K562 (cell line): ENCODE data around the gene BNIP5. TPM values are rescaled to one million over a fixed set of nuclear protein-coding genes. Genes with fewer than 3 reads are reported as not detected.

Experiments used
- ATAC-seq: fragments of 200-7000 bp; cut with Tn5 transposase; 3 replicates; pipeline ENCODE4 v1.9.1; 2020; ENCODE audit warnings: moderate library complexity
- BruUV-seq: library from RNA; stranded (reverse); fragments of 400-500 nt; replicated peaks from 2 replicates; lab custom pipeline; 2021; lab: Mats Ljungman, UMichigan
- CTCF ChIA-PET: fragments of 300-600 bp; formaldehyde crosslinking; extraction: SDS; loops from one replicate; lab custom pipeline; 2021; ENCODE audit warnings: low intra/inter-chr PET ratio; lab: Yijun Ruan, JAX
- POLR2A ChIA-PET: fragments of 300-600, 350-650 bp; sonication (Branson Sonifier 250); formaldehyde crosslinking; extraction: SDS; loops from one replicate; lab custom pipeline; 2021; ENCODE audit warnings: antibody characterized with exemption, inconsistent platforms; lab: Yijun Ruan, JAX
- DNase-seq, 4 experiments: peaks; one replicate each; pipeline versions ENCODE4 v3.0.0 to v3.0.0-alpha.2; 2011 to 2018; ENCODE audit warnings: low spot score in 3 of 4, mixed read lengths in 3 of 4; ENCODE audit errors: extremely low read depth in 1 of 4
- FAIRE-seq: peaks from 2 replicates; lab custom pipeline; 2011; peaks lifted over from hg19 to GRCh38; lab: Jason Lieb, UNC
- H2AFZ ChIP-seq: 2 replicates; pipeline ENCODE4 v1.6.0; 2011; ENCODE audit warnings: low read depth, low read length, control low read depth, inconsistent platforms
- H3K27ac ChIP-seq: fragments of 200-600 bp; 3 replicates; pipeline ENCODE4 v1.8.0; 2011; ENCODE audit warnings: low read depth, mild to moderate bottlenecking, control low read depth, inconsistent platforms, low read length, moderate library complexity, mixed read lengths; ENCODE audit errors: extremely low read depth
- H3K27me3 ChIP-seq, 2 experiments: fragments of 300-600 bp in 1 of 2; 2 replicates in 1 of 2; 3 replicates in 1 of 2; pipeline versions ENCODE4 v1.6.0 to v1.8.0; 2011; ENCODE audit warnings: inconsistent platforms in 2 of 2, low read length in 2 of 2, mild to moderate bottlenecking in 1 of 2, mixed read lengths in 1 of 2, moderate library complexity in 1 of 2; ENCODE audit not compliant: control insufficient read depth in 2 of 2, insufficient read depth in 2 of 2
- H3K36me3 ChIP-seq: fragments of 300-600 bp; 3 replicates; pipeline ENCODE4 v1.8.0; 2011; ENCODE audit warnings: mild to moderate bottlenecking, low read length, inconsistent platforms; ENCODE audit not compliant: control insufficient read depth, insufficient read depth
- H3K4me1 ChIP-seq, 2 experiments: fragments of 200-600 bp in 1 of 2; replicated peaks in 1 of 2; 2 replicates in 1 of 2; 3 replicates in 1 of 2; pipeline versions ENCODE4 v1.5.1 to v1.8.0; 2011; ENCODE audit warnings: inconsistent platforms in 2 of 2, low read length in 2 of 2, mild to moderate bottlenecking in 1 of 2, mixed read lengths in 1 of 2, moderate library complexity in 1 of 2; ENCODE audit not compliant: control insufficient read depth in 2 of 2, insufficient read depth in 2 of 2
- H3K4me2 ChIP-seq: 2 replicates; pipeline ENCODE4 v1.6.1; 2011; ENCODE audit warnings: low read length, control low read depth, inconsistent platforms, mixed read lengths; ENCODE audit not compliant: insufficient read depth
- H3K4me3 ChIP-seq: fragments of 200-600 bp; sonication (generic), shearing (Covaris generic); 2 replicates; pipeline ENCODE4 v1.5.1; 2016; ENCODE audit warnings: control low read depth, inconsistent platforms
- H3K79me2 ChIP-seq: fragments of 200-600 bp; 3 replicates; pipeline ENCODE4 v1.8.0; 2011; ENCODE audit warnings: low read length, inconsistent platforms; ENCODE audit not compliant: control insufficient read depth, insufficient read depth
- H3K9ac ChIP-seq, 2 experiments: 2 replicates each; pipeline versions ENCODE4 v1.6.0 to v1.6.1; 2011; ENCODE audit warnings: low read depth in 2 of 2, low read length in 2 of 2, control low read depth in 1 of 2, inconsistent platforms in 1 of 2, mild to moderate bottlenecking in 1 of 2, mixed read lengths in 1 of 2; ENCODE audit not compliant: insufficient read depth in 1 of 2
- H3K9me1 ChIP-seq: one replicate; pipeline ENCODE4 v1.6.0; 2011; ENCODE audit warnings: inconsistent platforms, mild to moderate bottlenecking, low read length, moderate library complexity; ENCODE audit not compliant: control insufficient read depth, insufficient read depth
- H3K9me3 ChIP-seq: replicated peaks from 2 replicates; pipeline ENCODE4 v1.5.1; 2011; ENCODE audit warnings: low read depth, low read length, inconsistent platforms; ENCODE audit not compliant: control insufficient read depth, insufficient read depth
- H4K20me1 ChIP-seq: replicated peaks from 2 replicates; pipeline ENCODE4 v1.6.1; 2011; ENCODE audit warnings: low read length, inconsistent platforms, mixed read lengths; ENCODE audit not compliant: control insufficient read depth, insufficient read depth
- WGBS: fragments of 100-300 bp; shearing (Covaris generic); methylation state at CpG from one replicate; pipeline ENCODE4 v1.1.6; 2016; ENCODE audit warnings: low coverage, mixed read lengths; ENCODE audit not compliant: insufficient coverage; ENCODE audit errors: missing lambda C conversion rate; 5-methylcytosine and 5-hydroxymethylcytosine counted together
- in situ Hi-C: fragments of 300-500 bp; cut with MboI; formaldehyde crosslinking; loops from 4 replicates; pipeline ENCODE4 v1.15.0; 2018; ENCODE audit warnings: inconsistent platforms, mixed read lengths
- intact Hi-C: fragments of 100-400 bp; cut with micrococcal nuclease; formaldehyde crosslinking; loops from 2 replicates; pipeline ENCODE4 v1.14.2; 2022
- polyA plus RNA-seq, 8 experiments: library from polyadenylated mRNA; depleted of rRNA in 4 of 8; stranded (reverse) in 5 of 8; unstranded in 3 of 8; fragments of >200 nt; fragmentation: Nextera tagmentation in 2 of 8; fragmentation: Illumina TruSeq in 1 of 8; extraction: Ambion mirVana in 2 of 8; extraction: Trizol in 1 of 8; gene quantifications; 2 replicates each; pipeline versions ENCODE4 v1.2.1 to v1.2.3, GENCODE V29; 2011 to 2014; ENCODE audit warnings: inconsistent platforms in 1 of 8, missing spikeins in 1 of 8
- total RNA-seq, 7 experiments: library from RNA; depleted of rRNA in 6 of 7; stranded (reverse); fragments of >200 nt in 6 of 7; fragmentation: Illumina TruSeq in 2 of 7; extraction: Trizol in 2 of 7; gene quantifications; 2 replicates each; pipeline versions ENCODE4 v1.2.1 to v1.2.3, GENCODE V29; 2011 to 2021; ENCODE audit warnings: low replicate concordance in 1 of 7
- TF ChIP-seq, protein P1 (sequence below): fragments of 450-650 bp; formaldehyde crosslinking; IDR thresholded peaks from 2 replicates; pipeline ENCODE4 v1.4.0; 2020; ENCODE audit warnings: mild to moderate bottlenecking, mixed read lengths

The BNIP5 gene
- total and polyA plus RNA-seq, 9 of the 15 experiments (the other 6 are each of a cell fraction or from before 2014, with no cell fraction given), result not detected

DNA sequence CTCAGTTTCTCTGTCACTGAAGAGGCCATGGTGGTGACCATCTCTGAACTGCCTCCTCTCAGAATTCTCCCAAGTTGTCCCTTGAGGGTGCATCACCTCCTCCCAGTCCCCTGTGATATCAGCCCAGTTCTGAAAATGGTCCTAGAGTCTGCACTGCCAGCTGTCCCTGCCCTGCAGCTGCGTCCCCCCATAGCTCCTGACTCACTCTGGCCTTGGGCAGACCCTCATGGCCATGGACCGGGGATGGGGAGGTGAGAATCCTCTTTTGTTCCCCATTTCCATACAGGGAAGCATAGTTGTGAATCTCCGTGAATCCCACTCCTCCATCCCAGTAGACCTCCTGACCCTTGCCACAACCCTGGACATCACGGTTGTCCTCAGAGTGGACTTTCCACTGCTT is 46.3 kb upstream of the BNIP5 start:
- POLR2A ChIA-PET, result interaction anchor here (1.5 to 1.6 kb wide), 2 partner anchors 9 to 16 kb away, joined by 4 to 7 read pairs; no protein-coding TSS in a partner anchor
- H3K36me3 ChIP-seq, result no peaks in the 10 kb centered on the region
- no peak overlapping the region for H3K4me3 ChIP-seq
- H2AFZ ChIP-seq, result no peak overlapping the region
- H3K9me3 ChIP-seq, result no peaks in the 10 kb centered on the region
- ATAC-seq (no peak), DNase-seq (no peak), FAIRE-seq (no peak)
- intact Hi-C loops (no loop called here), in situ Hi-C loops (no loop called here)
- no peaks in the 10 kb centered on the region for H3K9me1 ChIP-seq
- BruUV-seq, result no TSS peak
- TF ChIP-seq, protein P1, sequence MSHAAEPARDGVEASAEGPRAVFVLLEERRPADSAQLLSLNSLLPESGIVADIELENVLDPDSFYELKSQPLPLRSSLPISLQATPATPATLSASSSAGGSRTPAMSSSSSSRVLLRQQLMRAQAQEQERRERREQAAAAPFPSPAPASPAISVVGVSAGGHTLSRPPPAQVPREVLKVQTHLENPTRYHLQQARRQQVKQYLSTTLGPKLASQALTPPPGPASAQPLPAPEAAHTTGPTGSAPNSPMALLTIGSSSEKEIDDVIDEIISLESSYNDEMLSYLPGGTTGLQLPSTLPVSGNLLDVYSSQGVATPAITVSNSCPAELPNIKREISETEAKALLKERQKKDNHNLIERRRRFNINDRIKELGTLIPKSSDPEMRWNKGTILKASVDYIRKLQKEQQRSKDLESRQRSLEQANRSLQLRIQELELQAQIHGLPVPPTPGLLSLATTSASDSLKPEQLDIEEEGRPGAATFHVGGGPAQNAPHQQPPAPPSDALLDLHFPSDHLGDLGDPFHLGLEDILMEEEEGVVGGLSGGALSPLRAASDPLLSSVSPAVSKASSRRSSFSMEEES (CRISPR knock-in tag), result no peak
- 12% methylated on average over 4 of the region's 4 CpGs for WGBS
- peaks cover 44 to 60% of the 10 kb centered on the region in 2 experiments for H3K27me3 ChIP-seq
- no peaks in the 10 kb centered on the region; the same call in 1 of the 2 replicates for H4K20me1 ChIP-seq
- H3K79me2 ChIP-seq, result no peaks in the 10 kb centered on the region
- no peak overlapping the region for H3K9ac ChIP-seq
- CTCF ChIA-PET, result no interaction called here
- H3K4me2 ChIP-seq, result no peak overlapping the region
- no peak overlapping the region for H3K27ac ChIP-seq
- peaks cover 0 to 14% of the 10 kb centered on the region in 2 experiments; a peak in 3 of 5 replicates for H3K4me1 ChIP-seq
